Tibial nerve (tissue), 4 donors: ENCODE data around the gene CCDC183. TPM values are rescaled to one million over a fixed set of nuclear protein-coding genes. Genes with fewer than 3 reads are reported as not detected.

Source experiments
- DNase-seq, 2 donors: peaks; one replicate each; pipeline ENCODE4 v3.0.0-alpha.2; 2019; ENCODE audit warnings: low spot score in 2 of 2
- H3K27ac ChIP-seq, 4 donors: fragments of 200-600 bp; sonication (generic) in 3 of 4; one replicate each; pipeline ENCODE4 v1.5.1; 2017 to 2019; ENCODE audit warnings: mild to moderate bottlenecking in 1 of 4
- H3K27me3 ChIP-seq, 2 donors: fragments of 200-600 bp; sonication (generic) in 1 of 2; one replicate each; pipeline versions ENCODE4 v1.5.1 to v1.6.0; 2017 to 2019
- H3K36me3 ChIP-seq, 3 donors: fragments of 200-600 bp; sonication (generic); one replicate each; pipeline ENCODE4 v1.5.1; 2018 to 2019
- H3K4me1 ChIP-seq, 4 donors: fragments of 200-600 bp; sonication (generic) in 3 of 4; one replicate each; pipeline ENCODE4 v1.5.1; 2017 to 2019
- H3K4me3 ChIP-seq, 4 donors: fragments of 200-600 bp; sonication (generic) in 3 of 4; one replicate each; pipeline ENCODE4 v1.5.1; 2017 to 2019; ENCODE audit warnings: mild to moderate bottlenecking in 1 of 4, moderate library complexity in 1 of 4
- H3K9me3 ChIP-seq, 4 donors: fragments of 200-600 bp; sonication (generic) in 3 of 4; one replicate each; pipeline ENCODE4 v1.5.1; 2017 to 2019
- CTCF ChIP-seq, 5 experiments: fragments of 200-600 bp in 3 of 5; fragments of 450-650 bp in 2 of 5; sonication (generic) in 3 of 5; IDR thresholded peaks; one replicate each; pipeline ENCODE4 v1.5.1; 2016 to 2019; ENCODE audit warnings: antibody characterized with exemption in 5 of 5, mild to moderate bottlenecking in 3 of 5, moderate library complexity in 2 of 5
- EP300 ChIP-seq, 2 donors: sonication (generic); formaldehyde crosslinking; IDR thresholded peaks; one replicate each; pipeline ENCODE4 v1.6.1; 2017; ENCODE audit warnings: antibody characterized with exemption in 2 of 2, mild to moderate bottlenecking in 1 of 2
- POLR2A ChIP-seq, 2 donors: fragments of 450-650 bp; IDR thresholded peaks; one replicate each; pipeline ENCODE4 v1.6.1; 2017; ENCODE audit warnings: antibody characterized with exemption in 2 of 2, mild to moderate bottlenecking in 2 of 2, moderate library complexity in 2 of 2
- WGBS, 2 donors: methylation state at CpG; one replicate each; pipeline ENCODE4 v1.1.5; 2018; 5-methylcytosine and 5-hydroxymethylcytosine counted together
- total RNA-seq, 4 donors: library from RNA; depleted of rRNA; stranded (reverse); fragments of >200 nt; gene quantifications; one replicate each; pipeline ENCODE4 v1.1.0, GENCODE V29; 2016

Gene CCDC183
- total RNA-seq, 4 donors from 2014 or later, result 1.5 to 5.1 (median 4.1) TPM

GRCh38 chr9:136789523-136789937, 6.6 kb upstream of the CCDC183 start:
- H3K4me3 ChIP-seq, result no peak overlapping the region
- TF ChIP-seq CTCF (IDR thresholded peaks at IDR 0.05) (no peak), EP300 (IDR thresholded peaks at IDR 0.05) (no peak), POLR2A (IDR thresholded peaks at IDR 0.05) (no peak)
- 68 to 73% methylated on average over 3 of the region's 3 CpGs for WGBS, 2 donors
- H3K36me3 ChIP-seq, result peaks cover 0 to 21% (median 0%) of the 10 kb centered on the region in 3 donors
- H3K9me3 ChIP-seq, result no peaks in the 10 kb centered on the region
- no peaks in the 10 kb centered on the region for H3K27me3 ChIP-seq
- DNase-seq, result no peak
- H3K27ac ChIP-seq, result peak overlapping the region; percentile 2 to 98 (median 88)
- H3K4me1 ChIP-seq, result peaks cover 0 to 48% (median 25%) of the 10 kb centered on the region in 4 donors

GRCh38 chr9:136790640-136791515, 5.3 kb upstream of the CCDC183 start, which contains the start of gene TMEM141:
TSS of gene TMEM141 (plus strand) at chr9:136791344. CDS start at chr9:136791371, 27 bp downstream.
- Histone ChIP-seq H3K27ac (peak within 1 kb of the TSS; percentile 89 to 98 (median 92)), H3K36me3 (peaks cover 0 to 22% (median 0%) of the 10 kb centered on the region in 3 donors), H3K27me3 (peaks cover 0 to 2% of the 10 kb centered on the region in 2 donors), H3K9me3 (no peaks in the 10 kb centered on the region), H3K4me1 (peaks cover 0 to 48% (median 25%) of the 10 kb centered on the region in 4 donors), H3K4me3 (peak within 1 kb of the TSS; percentile 64 to 89 (median 75))
- TF ChIP-seq EP300 (IDR thresholded peaks at IDR 0.05), result peak; percentile 89 to 97
- TF ChIP-seq POLR2A (IDR thresholded peaks at IDR 0.05), result peak; percentile 16 to 76
- peak in 1 of 5 experiments; percentile 9 for TF ChIP-seq CTCF (IDR thresholded peaks at IDR 0.05)
- 1% methylated on average over 32 to 38 of the region's 70 CpGs for WGBS, 2 donors
- DNase-seq, result peak; percentile 100

GRCh38 chr9:136791516-136792276, 4.4 kb upstream of the CCDC183 start:
- Histone ChIP-seq H3K9me3 (no peaks in the 10 kb centered on the region), H3K36me3 (peaks cover 0 to 22% (median 0%) of the 10 kb centered on the region in 3 donors), H3K27ac (peak overlapping the region; percentile 89 to 98 (median 92)), H3K4me1 (peaks cover 0 to 50% (median 25%) of the 10 kb centered on the region in 4 donors), H3K4me3 (peak overlapping the region; percentile 64 to 89 (median 75)), H3K27me3 (peaks cover 0 to 7% of the 10 kb centered on the region in 2 donors)
- DNase-seq, result peak in 1 of 2 donors; percentile 42
- 6 to 15% methylated on average over 7 to 8 of the region's 29 CpGs for WGBS, 2 donors
- TF ChIP-seq POLR2A (IDR thresholded peaks at IDR 0.05), result no peak
- TF ChIP-seq EP300 (IDR thresholded peaks at IDR 0.05), result no peak
- peak; percentile 82 to 92 (median 87) for TF ChIP-seq CTCF (IDR thresholded peaks at IDR 0.05)

- peaks cover 0 to 22% (median 0%) of the 10 kb centered on the region in 3 donors for H3K36me3 ChIP-seq
- DNase-seq, result no peak
- peaks cover 0 to 47% (median 18%) of the 10 kb centered on the region in 4 donors for H3K4me1 ChIP-seq
- peaks cover 0 to 12% of the 10 kb centered on the region in 2 donors for H3K27me3 ChIP-seq
- peak overlapping the region in 2 of 4 donors; percentile 89 to 98 for H3K27ac ChIP-seq
- TF ChIP-seq CTCF (IDR thresholded peaks at IDR 0.05) (no peak), EP300 (IDR thresholded peaks at IDR 0.05) (no peak), POLR2A (IDR thresholded peaks at IDR 0.05) (no peak)
- H3K9me3 ChIP-seq, result no peaks in the 10 kb centered on the region
- 73 to 85% methylated on average over 15 of the region's 15 CpGs for WGBS, 2 donors
- H3K4me3 ChIP-seq, result peak overlapping the region in 2 of 4 donors; percentile 79 to 89
Observed at GRCh38 chr9:136792321-136793085, 3.6 kb upstream of the CCDC183 start.
